K562 treated with DMSO at 1 percent for 4 hours (cell line): ENCODE measurements around the gene GBP3. TPM values are rescaled to one million over a fixed set of nuclear protein-coding genes. Genes with fewer than 3 reads are reported as not detected.

ENCODE experiments used
- total RNA-seq: library from RNA; unstranded; fragments of 300-600 nt; gene quantifications from 2 replicates; pipeline ENCODE4 v1.2.3, GENCODE V29; 2022; ENCODE audit not compliant: insufficient read depth

GBP3 gene, protein sequence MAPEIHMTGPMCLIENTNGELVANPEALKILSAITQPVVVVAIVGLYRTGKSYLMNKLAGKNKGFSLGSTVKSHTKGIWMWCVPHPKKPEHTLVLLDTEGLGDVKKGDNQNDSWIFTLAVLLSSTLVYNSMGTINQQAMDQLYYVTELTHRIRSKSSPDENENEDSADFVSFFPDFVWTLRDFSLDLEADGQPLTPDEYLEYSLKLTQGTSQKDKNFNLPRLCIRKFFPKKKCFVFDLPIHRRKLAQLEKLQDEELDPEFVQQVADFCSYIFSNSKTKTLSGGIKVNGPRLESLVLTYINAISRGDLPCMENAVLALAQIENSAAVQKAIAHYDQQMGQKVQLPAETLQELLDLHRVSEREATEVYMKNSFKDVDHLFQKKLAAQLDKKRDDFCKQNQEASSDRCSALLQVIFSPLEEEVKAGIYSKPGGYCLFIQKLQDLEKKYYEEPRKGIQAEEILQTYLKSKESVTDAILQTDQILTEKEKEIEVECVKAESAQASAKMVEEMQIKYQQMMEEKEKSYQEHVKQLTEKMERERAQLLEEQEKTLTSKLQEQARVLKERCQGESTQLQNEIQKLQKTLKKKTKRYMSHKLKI
- total RNA-seq: not detected in 2 replicates

DNA sequence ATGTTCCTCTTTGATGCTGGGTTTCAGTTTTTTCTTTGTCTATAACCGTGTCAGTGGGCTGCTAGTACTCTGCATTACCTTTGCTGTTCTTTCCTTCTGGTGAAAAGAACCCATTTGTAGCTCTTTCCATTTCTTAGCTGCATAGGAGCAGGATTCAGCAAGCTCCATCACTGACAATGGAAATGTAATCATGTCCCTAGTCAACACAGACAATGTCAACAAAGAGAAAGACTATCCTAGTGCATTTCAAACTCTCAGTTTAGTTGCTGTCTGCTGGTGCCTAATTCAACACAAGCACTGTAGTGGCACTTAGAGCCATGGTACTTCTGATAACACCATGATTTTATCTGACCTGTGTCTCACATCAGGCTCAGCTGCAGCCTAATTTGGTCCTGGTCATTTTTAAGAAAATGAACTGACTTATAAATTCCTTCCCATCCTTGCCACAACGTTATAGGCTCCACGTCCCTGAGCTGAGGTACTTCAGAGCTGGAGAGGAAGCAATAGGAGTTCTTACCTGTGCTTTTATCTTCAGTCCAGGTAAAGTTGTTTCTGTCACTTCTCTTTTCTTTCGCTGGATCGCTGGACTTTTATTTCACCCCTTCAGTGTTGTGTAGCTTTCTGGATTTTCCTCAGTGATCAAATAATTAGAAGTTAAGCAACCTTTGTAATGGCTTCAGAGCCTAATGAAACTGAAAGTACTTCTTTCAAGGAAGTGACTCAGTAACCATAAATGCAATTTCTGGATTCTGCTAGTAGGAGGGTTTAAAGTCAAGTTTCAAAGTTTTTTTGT lies at the start of gene GBP3:
GBP3 (minus strand) TSS at position 700 of the 793 bp plus-strand sequence. CDS start 2,145 bp downstream, outside the sequence.

DNA sequence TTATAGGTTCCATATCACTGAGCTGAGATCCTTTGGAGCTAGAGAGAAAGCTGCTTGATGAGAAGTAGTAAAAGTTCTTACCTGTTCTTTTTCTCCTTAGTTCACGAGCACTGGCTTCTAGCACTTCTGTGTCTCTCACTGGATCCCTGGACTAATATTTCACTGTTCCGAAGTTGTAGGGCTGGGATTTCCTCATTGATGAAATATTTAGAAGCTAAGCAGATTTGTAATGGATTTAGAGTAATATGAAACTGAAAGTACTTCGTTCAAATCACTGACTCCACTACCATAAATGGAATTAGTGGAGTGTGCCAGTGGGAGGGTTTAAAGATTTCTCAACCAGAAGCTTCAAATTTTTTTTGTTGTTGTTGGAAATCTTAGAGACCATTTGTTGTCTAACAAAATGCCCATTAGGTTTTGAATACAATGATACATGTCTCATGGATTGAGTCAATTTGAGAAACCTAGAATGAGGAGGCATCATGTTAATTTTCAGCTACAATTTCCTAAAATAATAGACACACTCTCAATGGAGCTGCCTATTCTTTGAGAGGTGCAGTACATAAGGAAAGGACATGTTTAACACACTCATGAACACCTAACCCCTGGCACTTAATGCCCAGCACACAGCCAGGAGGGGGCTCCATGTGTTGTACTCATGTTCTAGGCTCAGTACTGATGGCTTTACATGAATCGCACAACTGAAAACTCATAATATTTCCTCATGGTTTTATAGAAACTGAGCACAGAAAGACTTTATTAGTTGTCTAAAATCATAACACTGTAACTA lies 42.6 kb upstream of the GBP3 start, which contains the start of gene GBP1:
GBP1 (minus strand) TSS at position 130 of the 790 bp plus-strand sequence. CDS start 1,974 bp downstream, outside the sequence.

Other genes with a start within 250 kb of the GBP3 start
- gene GTF2B, start 131.3 kb downstream of the GBP3 start, total RNA-seq: 32.3 and 42.9 TPM in 2 replicates
- gene KYAT3, start 30.2 kb downstream of the GBP3 start, total RNA-seq: 14.1 and 16.9 TPM in 2 replicates
- 3.6 and 4.0 TPM in 2 replicates for gene RBMXL1, start 30.2 kb downstream of the GBP3 start, total RNA-seq
- gene GBP1, start 42.3 kb upstream of the GBP3 start, total RNA-seq: not detected in 2 replicates
- 15.2 and 15.6 TPM in 2 replicates for gene GBP2, start 103.2 kb upstream of the GBP3 start, total RNA-seq
- gene GBP7, start 153.1 kb upstream of the GBP3 start, total RNA-seq: not detected in 2 replicates
- gene GBP4, start 176.1 kb upstream of the GBP3 start, total RNA-seq: 0.08 TPM in 1 of 2 replicates, not detected in the other
- gene GBP5, start 250.0 kb upstream of the GBP3 start, total RNA-seq: 0.59 and 2.4 TPM in 2 replicates